Thyroid gland (tissue), 4 donors: ENCODE results near the gene PPP4R2.

Experiments used
- POLR2A ChIP-seq, 2 donors: fragments of 450-650 bp; IDR thresholded peaks; one replicate each; pipeline ENCODE4 v1.6.1; 2017; ENCODE audit warnings: antibody characterized with exemption in 2 of 2, mild to moderate bottlenecking in 2 of 2, moderate library complexity in 1 of 2
- TF ChIP-seq, protein P1 (sequence below), 6 experiments: fragments of 200-600 bp in 3 of 6; fragments of 450-650 bp in 3 of 6; sonication (generic) in 3 of 6; IDR thresholded peaks; one replicate each; pipeline ENCODE4 v1.5.1; 2016 to 2019; ENCODE audit warnings: antibody characterized with exemption in 6 of 6, mild to moderate bottlenecking in 2 of 6, inconsistent platforms in 1 of 6, moderate library complexity in 1 of 6

DNA sequence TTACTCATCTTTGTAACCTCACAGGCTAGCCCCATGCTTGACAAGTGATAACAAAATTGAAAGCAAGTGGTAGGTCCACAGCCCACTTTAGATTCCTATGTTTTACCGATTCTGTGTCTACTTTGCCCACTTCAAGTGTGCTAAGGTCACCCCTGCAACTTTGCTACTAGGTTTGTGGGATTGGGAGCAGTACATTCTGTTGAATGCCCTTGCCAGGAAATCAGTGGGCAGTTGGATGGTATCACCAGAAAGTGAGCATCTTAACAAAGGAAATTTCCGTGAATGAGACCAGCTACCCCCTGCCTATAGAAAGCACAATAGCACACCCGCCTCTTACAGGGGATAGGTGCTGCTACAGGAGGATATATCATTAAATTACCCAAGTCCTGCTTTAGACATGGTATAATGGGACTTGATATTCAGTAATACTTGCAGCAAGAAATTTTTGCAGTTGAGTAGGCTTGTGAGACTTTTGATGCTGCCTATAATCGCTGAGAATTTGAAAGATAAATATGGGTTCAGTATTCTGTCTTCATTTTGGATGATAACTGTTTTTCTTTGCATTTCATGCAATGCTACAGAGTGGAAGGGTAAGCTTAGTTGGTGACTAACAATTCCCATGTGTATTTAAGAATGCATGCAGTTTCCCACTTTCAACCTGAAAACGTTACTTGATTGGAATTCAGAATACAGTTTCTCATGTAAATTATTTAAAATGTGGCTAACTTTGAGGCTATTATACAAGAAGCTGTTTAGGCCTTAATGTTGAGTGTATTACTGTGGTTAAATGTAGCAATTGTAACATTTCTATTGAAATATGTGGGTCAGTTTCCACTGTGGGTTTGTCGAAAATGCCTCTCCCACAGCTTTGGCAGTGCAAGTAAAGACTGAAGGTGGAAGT, 74.3 kb downstream of the PPP4R2 start:
- TF ChIP-seq, protein P1, sequence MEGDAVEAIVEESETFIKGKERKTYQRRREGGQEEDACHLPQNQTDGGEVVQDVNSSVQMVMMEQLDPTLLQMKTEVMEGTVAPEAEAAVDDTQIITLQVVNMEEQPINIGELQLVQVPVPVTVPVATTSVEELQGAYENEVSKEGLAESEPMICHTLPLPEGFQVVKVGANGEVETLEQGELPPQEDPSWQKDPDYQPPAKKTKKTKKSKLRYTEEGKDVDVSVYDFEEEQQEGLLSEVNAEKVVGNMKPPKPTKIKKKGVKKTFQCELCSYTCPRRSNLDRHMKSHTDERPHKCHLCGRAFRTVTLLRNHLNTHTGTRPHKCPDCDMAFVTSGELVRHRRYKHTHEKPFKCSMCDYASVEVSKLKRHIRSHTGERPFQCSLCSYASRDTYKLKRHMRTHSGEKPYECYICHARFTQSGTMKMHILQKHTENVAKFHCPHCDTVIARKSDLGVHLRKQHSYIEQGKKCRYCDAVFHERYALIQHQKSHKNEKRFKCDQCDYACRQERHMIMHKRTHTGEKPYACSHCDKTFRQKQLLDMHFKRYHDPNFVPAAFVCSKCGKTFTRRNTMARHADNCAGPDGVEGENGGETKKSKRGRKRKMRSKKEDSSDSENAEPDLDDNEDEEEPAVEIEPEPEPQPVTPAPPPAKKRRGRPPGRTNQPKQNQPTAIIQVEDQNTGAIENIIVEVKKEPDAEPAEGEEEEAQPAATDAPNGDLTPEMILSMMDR (IDR thresholded peaks at IDR 0.05): no peak
- no peak for TF ChIP-seq POLR2A (IDR thresholded peaks at IDR 0.05)
